Measurements from ENCODE around the gene HMGN1.

HMGN1 gene

DNA sequence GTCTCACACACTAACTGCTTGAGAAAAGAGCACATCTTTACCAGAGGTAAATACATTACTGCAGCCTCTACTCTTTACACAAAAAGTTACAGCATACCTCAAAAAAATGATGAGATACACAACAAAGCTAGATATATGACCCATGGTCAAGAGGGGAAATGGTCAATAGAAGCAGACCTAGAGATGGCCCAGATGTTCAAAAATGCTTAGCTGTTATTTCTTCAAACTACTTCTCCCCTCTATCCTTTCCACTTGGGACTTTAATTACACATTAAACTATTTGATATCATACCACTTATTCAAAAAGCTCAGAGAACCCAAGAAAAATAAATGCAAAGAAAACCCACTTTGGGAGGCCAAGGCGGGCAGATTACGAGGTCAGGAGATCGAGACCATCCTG lies 48.3 kb downstream of the HMGN1 start:
- DNase-seq (ENCODE audit: low read depth) = no peak
- TF ChIP-seq, protein P1, sequence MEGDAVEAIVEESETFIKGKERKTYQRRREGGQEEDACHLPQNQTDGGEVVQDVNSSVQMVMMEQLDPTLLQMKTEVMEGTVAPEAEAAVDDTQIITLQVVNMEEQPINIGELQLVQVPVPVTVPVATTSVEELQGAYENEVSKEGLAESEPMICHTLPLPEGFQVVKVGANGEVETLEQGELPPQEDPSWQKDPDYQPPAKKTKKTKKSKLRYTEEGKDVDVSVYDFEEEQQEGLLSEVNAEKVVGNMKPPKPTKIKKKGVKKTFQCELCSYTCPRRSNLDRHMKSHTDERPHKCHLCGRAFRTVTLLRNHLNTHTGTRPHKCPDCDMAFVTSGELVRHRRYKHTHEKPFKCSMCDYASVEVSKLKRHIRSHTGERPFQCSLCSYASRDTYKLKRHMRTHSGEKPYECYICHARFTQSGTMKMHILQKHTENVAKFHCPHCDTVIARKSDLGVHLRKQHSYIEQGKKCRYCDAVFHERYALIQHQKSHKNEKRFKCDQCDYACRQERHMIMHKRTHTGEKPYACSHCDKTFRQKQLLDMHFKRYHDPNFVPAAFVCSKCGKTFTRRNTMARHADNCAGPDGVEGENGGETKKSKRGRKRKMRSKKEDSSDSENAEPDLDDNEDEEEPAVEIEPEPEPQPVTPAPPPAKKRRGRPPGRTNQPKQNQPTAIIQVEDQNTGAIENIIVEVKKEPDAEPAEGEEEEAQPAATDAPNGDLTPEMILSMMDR (IDR thresholded peaks at IDR 0.05; ENCODE audit: insufficient read depth, low read depth, low read length, missing control alignments) = no peak
- H3K4me3 ChIP-seq (ENCODE audit: low read length) = no peak overlapping the region

DNA sequence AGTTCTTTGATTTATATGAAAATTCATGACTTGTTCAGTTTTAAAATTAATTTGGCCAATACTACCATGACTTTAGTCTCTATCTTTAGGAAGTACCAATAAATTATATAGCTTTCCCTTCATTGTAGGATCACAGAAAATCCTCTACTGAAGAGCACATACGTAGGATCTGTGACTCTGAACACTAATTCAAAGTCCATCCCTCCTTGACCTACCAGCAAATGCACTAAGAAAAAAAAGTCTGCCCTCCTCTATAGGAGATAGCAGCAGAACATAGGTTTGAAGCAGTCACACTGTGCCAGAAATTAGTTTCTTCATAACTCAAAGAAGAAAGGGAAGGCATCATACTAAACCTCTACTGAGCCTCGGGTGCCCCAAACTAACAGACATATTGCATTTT lies 52.0 kb downstream of the HMGN1 start:
- TF ChIP-seq, protein P1 (IDR thresholded peaks at IDR 0.05; ENCODE audit: insufficient read depth, low read depth, low read length, missing control alignments) = no peak
- DNase-seq (ENCODE audit: low read depth) = no peak

More for the DNA sequence above, 52.0 kb downstream of the HMGN1 start:
- H3K4me3 ChIP-seq (ENCODE audit: low read length) = no peak overlapping the region

All from epithelial cell of esophagus (primary cell).